HCT116 (cell line): ENCODE measurements around the gene BBS4. TPM values are rescaled to one million over a fixed set of nuclear protein-coding genes. Genes with fewer than 3 reads are reported as not detected.

Experiments
- ATAC-seq: fragments of 200-7000 bp; cut with Tn5 transposase; 2 replicates; pipeline ENCODE4 v1.9.1; 2020; ENCODE audit warnings: mild to moderate bottlenecking, moderate library complexity
- BruUV-seq: library from RNA; stranded (reverse); fragments of 400-500 nt; replicated peaks from 2 replicates; lab custom pipeline; 2021; lab: Mats Ljungman, UMichigan
- CTCF ChIA-PET: fragments of 300-600 bp; sonication (Branson Sonifier 250); formaldehyde crosslinking; loops from one replicate; lab custom pipeline; 2021; ENCODE audit warnings: antibody characterized with exemption; lab: Charles Lee
- POLR2A ChIA-PET: fragments of 300-600, 350-600 bp; sonication (Branson Sonifier 250); formaldehyde crosslinking; loops from one replicate; lab custom pipeline; 2021; ENCODE audit warnings: antibody characterized with exemption; lab: Charles Lee
- RAD21 ChIA-PET, 2 experiments: fragments of 300-600 bp; sonication (Branson Sonifier 250); formaldehyde crosslinking; loops; one replicate each; lab custom pipeline; 2023; ENCODE audit warnings: low total read pairs in 2 of 2; ENCODE audit not compliant: uncharacterized antibody in 2 of 2, unreplicated experiment in 2 of 2, low non-redundant PET in 1 of 2; lab: Charles Lee
- DNase-seq: peaks from one replicate; pipeline ENCODE4 v3.0.0-alpha.2; 2010; ENCODE audit warnings: low read depth, low spot score
- H2AFZ ChIP-seq: fragments of 200-600 bp; shearing (Covaris generic), sonication (generic); 2 replicates; pipeline ENCODE4 v1.6.1; 2017; ENCODE audit warnings: low read depth, mixed run types, mixed read lengths, antibody characterized with exemption, low read length; ENCODE audit not compliant: poor library complexity, severe bottlenecking
- H3K27ac ChIP-seq: 2 replicates; pipeline ENCODE4 v1.5.1; 2012; ENCODE audit warnings: low read depth, low read length
- H3K27me3 ChIP-seq: fragments of 200-600 bp; sonication (generic); 2 replicates; pipeline ENCODE4 v1.6.1; 2016; ENCODE audit warnings: mixed run types, low read length, mixed read lengths; ENCODE audit not compliant: insufficient read depth
- H3K36me3 ChIP-seq, 2 experiments: fragments of 200-500 bp in 1 of 2; fragments of 200-600 bp in 1 of 2; sonication (Bioruptor generic) in 1 of 2; sonication (generic) in 1 of 2; 2 replicates each; pipeline versions ENCODE4 v1.5.1 to v1.6.1; 2014 to 2016; ENCODE audit warnings: low read length in 2 of 2, inconsistent platforms in 1 of 2, mixed read lengths in 1 of 2, mixed run types in 1 of 2; ENCODE audit not compliant: insufficient read depth in 2 of 2, control insufficient read depth in 1 of 2
- H3K4me1 ChIP-seq, 2 experiments: fragments of 200-600 bp in 1 of 2; sonication (generic) in 1 of 2; 2 replicates each; pipeline versions ENCODE4 v1.5.1 to v1.6.1; 2012 to 2017; ENCODE audit warnings: low read length in 2 of 2, inconsistent platforms in 1 of 2, mild to moderate bottlenecking in 1 of 2, mixed read lengths in 1 of 2, mixed run types in 1 of 2, moderate library complexity in 1 of 2; ENCODE audit not compliant: insufficient read depth in 2 of 2, control insufficient read depth in 1 of 2
- H3K4me2 ChIP-seq: fragments of 200-600 bp; sonication (generic); 2 replicates; pipeline ENCODE4 v1.6.1; 2017; ENCODE audit warnings: mixed run types, low read length, mixed read lengths
- H3K4me3 ChIP-seq, 2 experiments: fragments of 200-600 bp in 1 of 2; sonication (generic) in 1 of 2; replicated peaks in 1 of 2; 2 replicates each; pipeline ENCODE4 v1.5.1; 2011 to 2016; ENCODE audit warnings: low read length in 2 of 2, control low read depth in 1 of 2, low read depth in 1 of 2, mild to moderate bottlenecking in 1 of 2, mixed read lengths in 1 of 2, mixed run types in 1 of 2
- H3K79me2 ChIP-seq: fragments of 200-600 bp; sonication (generic); 2 replicates; pipeline ENCODE4 v1.6.1; 2017; ENCODE audit warnings: mild to moderate bottlenecking, mixed run types, low read length, moderate library complexity, mixed read lengths; ENCODE audit not compliant: insufficient read depth
- H3K9ac ChIP-seq: fragments of 200-600 bp; sonication (generic); 2 replicates; pipeline ENCODE4 v1.6.1; 2016; ENCODE audit warnings: low read length, mixed read lengths
- H3K9me2 ChIP-seq: fragments of 200-600 bp; sonication (generic), shearing (Covaris generic); 2 replicates; pipeline ENCODE4 v1.6.1; 2017; ENCODE audit warnings: mixed run types, mild to moderate bottlenecking, moderate library complexity; ENCODE audit not compliant: insufficient read depth
- H3K9me3 ChIP-seq, 2 experiments: fragments of 200-500 bp in 1 of 2; fragments of 200-600 bp in 1 of 2; sonication (Bioruptor generic) in 1 of 2; sonication (generic) in 1 of 2; 2 replicates each; pipeline ENCODE4 v1.6.1; 2014 to 2017; ENCODE audit warnings: low read length in 2 of 2, mixed read lengths in 2 of 2, inconsistent platforms in 1 of 2, low read depth in 1 of 2, mild to moderate bottlenecking in 1 of 2, mixed run types in 1 of 2, moderate library complexity in 1 of 2; ENCODE audit not compliant: control insufficient read depth in 1 of 2, insufficient read depth in 1 of 2
- H4K20me1 ChIP-seq: fragments of 200-600 bp; sonication (generic), shearing (Covaris generic); 2 replicates; pipeline ENCODE4 v1.6.1; 2017; ENCODE audit warnings: mixed run types, mild to moderate bottlenecking, moderate library complexity; ENCODE audit not compliant: insufficient read depth
- CBX3 ChIP-seq: IDR thresholded peaks from 2 replicates; pipeline ENCODE4 v1.6.1; 2012; ENCODE audit warnings: low read depth
- EGR1 ChIP-seq: IDR thresholded peaks from 2 replicates; pipeline ENCODE4 v1.6.1; 2012; ENCODE audit warnings: low read depth
- ELF1 ChIP-seq: IDR thresholded peaks from 2 replicates; pipeline ENCODE4 v1.6.1; 2012; ENCODE audit warnings: low read depth, borderline replicate concordance
- EZH2 ChIP-seq: fragments of 200-600 bp; sonication (generic); IDR thresholded peaks from 2 replicates; pipeline ENCODE4 v1.6.1; 2017; ENCODE audit warnings: antibody characterized with exemption, mixed run types
- EZH2phosphoT487 ChIP-seq: fragments of 200-600 bp; IDR thresholded peaks from 2 replicates; pipeline ENCODE4 v1.6.1; 2018; ENCODE audit warnings: antibody characterized with exemption, borderline replicate concordance
- FOSL1 ChIP-seq: IDR thresholded peaks from 2 replicates; pipeline ENCODE4 v1.6.1; 2012; ENCODE audit warnings: low read depth
- JUND ChIP-seq: IDR thresholded peaks from 2 replicates; pipeline ENCODE4 v1.6.1; 2012
- POLR2A ChIP-seq: IDR thresholded peaks from 2 replicates; pipeline ENCODE4 v1.7.0; 2011; ENCODE audit warnings: borderline replicate concordance; ENCODE audit not compliant: insufficient read depth, insufficient read length; ENCODE audit errors: extremely low read depth
- POLR2AphosphoS5 ChIP-seq: IDR thresholded peaks from 2 replicates; pipeline ENCODE4 v1.6.1; 2011; ENCODE audit warnings: mild to moderate bottlenecking, low read depth, low read length, moderate library complexity
- RAD21 ChIP-seq: IDR thresholded peaks from 2 replicates; pipeline ENCODE4 v1.6.1; 2012; ENCODE audit warnings: low read depth, mild to moderate bottlenecking
- SP1 ChIP-seq: IDR thresholded peaks from 2 replicates; pipeline ENCODE4 v1.6.1; 2012; ENCODE audit warnings: low read depth
- SRF ChIP-seq: IDR thresholded peaks from 2 replicates; pipeline ENCODE4 v1.6.1; 2012; ENCODE audit warnings: low read depth
- TCF7L2 ChIP-seq: IDR thresholded peaks from 2 replicates; pipeline ENCODE4 v1.7.0; 2011; ENCODE audit warnings: borderline replicate concordance, inconsistent platforms; ENCODE audit not compliant: insufficient read depth, insufficient read length; ENCODE audit errors: extremely low read depth
- YY1 ChIP-seq: IDR thresholded peaks from 2 replicates; pipeline ENCODE4 v1.6.1; 2011; ENCODE audit warnings: low read length, low read depth, moderate library complexity, mild to moderate bottlenecking; ENCODE audit not compliant: insufficient replicate concordance; ENCODE audit errors: extremely low read depth
- ZFX ChIP-seq: fragments of 450-650 bp; IDR thresholded peaks from 2 replicates; pipeline ENCODE4 v1.6.1; 2017
- ZNF274 ChIP-seq: fragments of 200-500 bp; sonication (Bioruptor generic); IDR thresholded peaks from 2 replicates; pipeline ENCODE4 v1.6.1; 2014; ENCODE audit warnings: mild to moderate bottlenecking, low read depth, low read length, inconsistent platforms
- intact Hi-C: fragments of 100-400 bp; cut with micrococcal nuclease; formaldehyde crosslinking; loops from 2 replicates; pipeline ENCODE4 v1.10.0; 2022
- total RNA-seq: library from RNA; stranded (reverse); gene quantifications from one replicate; pipeline ENCODE4 v1.2.1, GENCODE V29; 2021; ENCODE audit not compliant: unreplicated experiment
- TF ChIP-seq, protein P1 (sequence below), 3 experiments: fragments of 200-600 bp in 1 of 3; sonication (generic) in 1 of 3; IDR thresholded peaks in 2 of 3; conservative IDR thresholded peaks in 1 of 3; 2 replicates each; pipeline ENCODE4 v1.5.1; 2012 to 2017; ENCODE audit warnings: low read depth in 2 of 3, low read length in 2 of 3, antibody characterized with exemption in 1 of 3, borderline replicate concordance in 1 of 3, control low read depth in 1 of 3, mild to moderate bottlenecking in 1 of 3, mixed read lengths in 1 of 3, mixed run types in 1 of 3, moderate library complexity in 1 of 3; ENCODE audit not compliant: insufficient read depth in 1 of 3
- TF ChIP-seq, protein P2 (sequence below): IDR thresholded peaks from 2 replicates; pipeline ENCODE4 v1.6.1; 2012; ENCODE audit warnings: low read depth
- TF ChIP-seq, protein P3 (sequence below): IDR thresholded peaks from 2 replicates; pipeline ENCODE4 v1.6.1; 2012

The BBS4 gene
- total RNA-seq, 1 experiment from 2014 or later, result 10.0 TPM

DNA sequence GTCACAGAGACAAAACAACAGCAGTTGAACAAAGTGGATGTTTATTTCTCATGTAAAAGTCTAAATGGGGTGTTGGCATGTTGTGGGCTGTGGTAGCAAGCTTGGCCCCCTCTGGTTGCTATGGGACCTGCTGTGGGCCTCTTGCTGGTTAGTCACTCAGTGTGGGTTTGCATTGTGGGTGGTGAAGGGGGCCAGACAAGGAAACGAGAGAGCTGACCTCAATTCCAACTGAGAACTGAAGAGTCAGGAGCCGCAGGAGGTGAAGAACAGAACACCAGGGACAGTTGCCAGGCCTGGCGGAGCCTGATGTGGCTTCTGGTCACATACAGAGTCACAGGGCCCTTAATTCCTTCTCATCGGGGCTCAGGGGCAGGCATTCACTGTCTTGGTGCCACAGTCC, 99.4 kb downstream of the BBS4 start:
- ATAC-seq, result no peak
- H3K79me2 ChIP-seq, result peaks cover 31% of the 10 kb centered on the region
- H3K9ac ChIP-seq, result no peak overlapping the region
- H3K9me2 ChIP-seq, result no peaks in the 10 kb centered on the region
- no TSS peak for BruUV-seq
- CTCF ChIA-PET, result no interaction called here
- TF ChIP-seq TCF7L2 (no peak), POLR2A (no peak), SRF (no peak), FOSL1 (no peak), ELF1 (no peak), JUND (no peak), ZNF274 (no peak), POLR2AphosphoS5 (no peak), EZH2 (no peak), EZH2phosphoT487 (no peak), SP1 (no peak), EGR1 (no peak), ZFX (no peak), YY1 (no peak), RAD21 (no peak), CBX3 (no peak)
- TF ChIP-seq, protein P1, sequence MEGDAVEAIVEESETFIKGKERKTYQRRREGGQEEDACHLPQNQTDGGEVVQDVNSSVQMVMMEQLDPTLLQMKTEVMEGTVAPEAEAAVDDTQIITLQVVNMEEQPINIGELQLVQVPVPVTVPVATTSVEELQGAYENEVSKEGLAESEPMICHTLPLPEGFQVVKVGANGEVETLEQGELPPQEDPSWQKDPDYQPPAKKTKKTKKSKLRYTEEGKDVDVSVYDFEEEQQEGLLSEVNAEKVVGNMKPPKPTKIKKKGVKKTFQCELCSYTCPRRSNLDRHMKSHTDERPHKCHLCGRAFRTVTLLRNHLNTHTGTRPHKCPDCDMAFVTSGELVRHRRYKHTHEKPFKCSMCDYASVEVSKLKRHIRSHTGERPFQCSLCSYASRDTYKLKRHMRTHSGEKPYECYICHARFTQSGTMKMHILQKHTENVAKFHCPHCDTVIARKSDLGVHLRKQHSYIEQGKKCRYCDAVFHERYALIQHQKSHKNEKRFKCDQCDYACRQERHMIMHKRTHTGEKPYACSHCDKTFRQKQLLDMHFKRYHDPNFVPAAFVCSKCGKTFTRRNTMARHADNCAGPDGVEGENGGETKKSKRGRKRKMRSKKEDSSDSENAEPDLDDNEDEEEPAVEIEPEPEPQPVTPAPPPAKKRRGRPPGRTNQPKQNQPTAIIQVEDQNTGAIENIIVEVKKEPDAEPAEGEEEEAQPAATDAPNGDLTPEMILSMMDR (IDR thresholded peaks at IDR 0.05 in 2 of 3, conservative IDR thresholded peaks at IDR 0.05 in 1 of 3; ENCODE audit: borderline replicate concordance in 1 of 3, insufficient read depth in 1 of 3, low read depth in 2 of 3, low read length in 2 of 3), result no peak
- TF ChIP-seq, protein P2, sequence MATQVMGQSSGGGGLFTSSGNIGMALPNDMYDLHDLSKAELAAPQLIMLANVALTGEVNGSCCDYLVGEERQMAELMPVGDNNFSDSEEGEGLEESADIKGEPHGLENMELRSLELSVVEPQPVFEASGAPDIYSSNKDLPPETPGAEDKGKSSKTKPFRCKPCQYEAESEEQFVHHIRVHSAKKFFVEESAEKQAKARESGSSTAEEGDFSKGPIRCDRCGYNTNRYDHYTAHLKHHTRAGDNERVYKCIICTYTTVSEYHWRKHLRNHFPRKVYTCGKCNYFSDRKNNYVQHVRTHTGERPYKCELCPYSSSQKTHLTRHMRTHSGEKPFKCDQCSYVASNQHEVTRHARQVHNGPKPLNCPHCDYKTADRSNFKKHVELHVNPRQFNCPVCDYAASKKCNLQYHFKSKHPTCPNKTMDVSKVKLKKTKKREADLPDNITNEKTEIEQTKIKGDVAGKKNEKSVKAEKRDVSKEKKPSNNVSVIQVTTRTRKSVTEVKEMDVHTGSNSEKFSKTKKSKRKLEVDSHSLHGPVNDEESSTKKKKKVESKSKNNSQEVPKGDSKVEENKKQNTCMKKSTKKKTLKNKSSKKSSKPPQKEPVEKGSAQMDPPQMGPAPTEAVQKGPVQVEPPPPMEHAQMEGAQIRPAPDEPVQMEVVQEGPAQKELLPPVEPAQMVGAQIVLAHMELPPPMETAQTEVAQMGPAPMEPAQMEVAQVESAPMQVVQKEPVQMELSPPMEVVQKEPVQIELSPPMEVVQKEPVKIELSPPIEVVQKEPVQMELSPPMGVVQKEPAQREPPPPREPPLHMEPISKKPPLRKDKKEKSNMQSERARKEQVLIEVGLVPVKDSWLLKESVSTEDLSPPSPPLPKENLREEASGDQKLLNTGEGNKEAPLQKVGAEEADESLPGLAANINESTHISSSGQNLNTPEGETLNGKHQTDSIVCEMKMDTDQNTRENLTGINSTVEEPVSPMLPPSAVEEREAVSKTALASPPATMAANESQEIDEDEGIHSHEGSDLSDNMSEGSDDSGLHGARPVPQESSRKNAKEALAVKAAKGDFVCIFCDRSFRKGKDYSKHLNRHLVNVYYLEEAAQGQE, result no peak
- TF ChIP-seq, protein P3, sequence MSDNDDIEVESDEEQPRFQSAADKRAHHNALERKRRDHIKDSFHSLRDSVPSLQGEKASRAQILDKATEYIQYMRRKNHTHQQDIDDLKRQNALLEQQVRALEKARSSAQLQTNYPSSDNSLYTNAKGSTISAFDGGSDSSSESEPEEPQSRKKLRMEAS, result no peak
- TF ChIP-seq, all 23 proteins: peak for 0
- RAD21 ChIA-PET, result no interaction called here
- intact Hi-C loops, result no loop called here
- no peak overlapping the region for H3K4me3 ChIP-seq
- DNase-seq, result no peak
- H4K20me1 ChIP-seq, result no peaks in the 10 kb centered on the region; the same call in 1 of the 2 replicates
- H3K4me2 ChIP-seq, result no peak overlapping the region
- no peaks in the 10 kb centered on the region for H3K27me3 ChIP-seq
- no peaks in the 10 kb centered on the region for H3K9me3 ChIP-seq
- H3K27ac ChIP-seq, result no peak overlapping the region
- H2AFZ ChIP-seq, result no peak overlapping the region
- H3K4me1 ChIP-seq, result peaks cover 0 to 21% of the 10 kb centered on the region in 2 experiments; a peak in 3 of 4 replicates
- POLR2A ChIA-PET, result no interaction called here
- H3K36me3 ChIP-seq, result peaks cover 2 to 15% of the 10 kb centered on the region in 2 experiments; a peak in 1 of 4 replicates
